CD1c-positive myeloid dendritic cell (primary cell): ENCODE data around the gene PLCD1.
"Not testable (repeated sequence)": the region's sequence is repeated elsewhere in the genome, so short reads cannot be mapped to it uniquely, and the experiment has no call there.

ENCODE experiments used
- DNase-seq: peaks from one replicate; pipeline ENCODE4 v3.0.0-alpha.2; 2016; ENCODE audit errors: extremely low spot score

The PLCD1 gene

DNA sequence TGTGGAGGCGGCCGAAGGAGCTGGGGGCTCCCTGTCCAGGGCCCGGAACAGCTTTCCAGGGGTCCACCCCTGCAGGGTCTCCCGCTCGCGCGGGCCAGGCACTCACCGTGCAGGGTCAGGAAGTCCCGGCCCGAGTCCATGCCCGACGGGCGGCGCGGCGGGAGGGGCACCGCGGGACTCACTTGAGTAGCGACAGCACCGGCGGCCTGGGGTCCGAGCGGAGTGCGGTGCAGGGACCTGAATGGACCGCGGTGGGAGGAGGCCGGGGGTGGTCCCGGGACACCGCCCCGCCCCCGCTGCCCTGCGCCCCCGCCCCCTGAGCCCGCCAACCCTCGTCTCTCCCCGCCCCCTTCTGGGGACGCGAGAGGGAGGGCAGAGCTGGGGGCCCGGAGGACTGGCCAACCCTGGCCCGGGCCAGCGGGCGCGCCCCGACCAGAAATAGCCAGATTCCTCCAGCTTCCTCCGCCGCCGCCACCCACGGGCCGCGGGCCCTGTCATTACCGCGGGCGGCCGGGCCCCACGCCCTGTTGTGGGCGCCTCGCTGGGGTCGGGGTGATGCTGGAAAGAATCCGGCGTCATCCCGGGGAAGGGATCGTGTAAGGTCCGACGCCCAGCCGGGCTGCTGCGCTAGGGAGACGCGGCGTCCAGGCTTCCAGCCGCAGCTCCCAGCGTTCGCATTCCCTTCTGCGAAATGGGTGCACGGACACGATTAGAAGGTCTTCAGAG lies at the start of gene PLCD1:
Gene PLCD1 (minus strand): TSS at position 243 of the 726 bp plus-strand sequence. CDS start 103 bp downstream, at position 140.
- DNase-seq, result peak; percentile 77

DNA sequence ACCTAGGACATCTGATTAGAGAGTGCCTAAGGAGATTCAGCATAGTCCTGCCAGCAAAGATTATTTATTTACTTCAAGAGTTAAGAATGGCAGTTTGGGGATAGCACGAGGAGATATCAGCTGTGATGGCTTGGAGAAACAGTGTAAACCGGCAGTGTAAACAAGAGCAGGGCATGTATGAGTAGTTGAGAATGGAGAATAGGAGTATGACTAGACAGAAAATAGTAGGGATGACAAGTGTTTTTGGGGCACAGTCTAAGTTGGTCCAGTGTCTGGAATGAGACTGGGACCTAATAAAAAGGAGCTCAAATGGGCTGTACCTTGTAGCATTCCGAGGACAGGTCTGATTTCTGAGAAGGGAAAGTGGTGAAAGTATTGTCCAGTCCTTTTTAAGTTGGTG lies 47.6 kb upstream of the PLCD1 start:
- not testable (repeated sequence) for DNase-seq

DNA sequence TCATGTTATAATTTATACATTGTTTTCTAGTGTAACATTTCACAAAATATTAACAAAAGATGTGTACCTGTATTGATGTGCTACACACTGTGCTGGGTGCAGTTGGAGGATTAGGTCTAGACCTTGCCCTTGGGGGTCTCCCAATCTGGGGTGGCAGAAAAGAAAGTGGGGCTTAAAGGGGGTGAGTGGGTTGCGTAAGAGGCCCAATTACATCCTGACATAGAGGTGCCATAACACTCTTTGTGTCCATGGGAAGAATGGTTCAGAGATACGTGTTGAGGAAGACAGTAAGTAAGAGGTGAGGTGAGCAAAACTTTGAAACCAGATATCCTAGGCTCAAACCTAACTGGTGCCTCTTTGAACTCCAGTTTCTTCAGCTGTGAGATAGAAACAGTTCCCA lies 40.6 kb upstream of the PLCD1 start:
- no peak for DNase-seq

DNA sequence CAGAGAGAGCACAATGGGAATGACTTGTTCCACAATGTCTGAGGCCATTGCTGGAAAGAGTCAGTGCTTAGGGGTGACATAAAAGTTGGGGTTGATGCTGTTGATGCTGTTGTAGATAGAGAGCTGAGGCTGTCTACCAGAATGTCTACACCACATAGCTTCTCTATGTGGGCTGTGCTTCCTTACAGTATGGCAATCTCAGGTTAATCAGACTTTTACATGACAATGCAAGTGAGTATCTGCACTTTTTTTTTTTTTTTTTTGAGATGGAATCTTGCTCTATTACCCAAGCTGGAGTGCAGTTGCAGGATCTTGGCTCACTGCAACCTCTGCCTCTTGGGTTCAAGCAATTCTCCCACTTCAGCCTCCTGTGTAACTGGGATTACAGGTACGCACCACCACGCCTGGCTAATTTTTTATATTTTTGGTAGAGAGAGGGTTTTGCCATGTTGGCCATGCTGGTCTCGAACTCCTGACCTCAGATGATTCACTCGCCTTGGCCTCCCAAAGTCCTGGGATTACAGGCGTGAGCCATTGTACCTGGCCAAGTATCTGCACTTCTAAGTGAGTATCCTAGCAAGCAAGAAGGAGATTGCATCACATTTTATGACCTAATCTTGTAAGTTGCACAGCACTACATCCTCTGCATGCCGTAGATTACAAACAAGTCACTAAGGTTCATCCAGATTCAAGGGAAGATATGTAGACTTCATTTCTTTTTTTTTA lies 38.2 kb upstream of the PLCD1 start:
- no peak for DNase-seq

DNA sequence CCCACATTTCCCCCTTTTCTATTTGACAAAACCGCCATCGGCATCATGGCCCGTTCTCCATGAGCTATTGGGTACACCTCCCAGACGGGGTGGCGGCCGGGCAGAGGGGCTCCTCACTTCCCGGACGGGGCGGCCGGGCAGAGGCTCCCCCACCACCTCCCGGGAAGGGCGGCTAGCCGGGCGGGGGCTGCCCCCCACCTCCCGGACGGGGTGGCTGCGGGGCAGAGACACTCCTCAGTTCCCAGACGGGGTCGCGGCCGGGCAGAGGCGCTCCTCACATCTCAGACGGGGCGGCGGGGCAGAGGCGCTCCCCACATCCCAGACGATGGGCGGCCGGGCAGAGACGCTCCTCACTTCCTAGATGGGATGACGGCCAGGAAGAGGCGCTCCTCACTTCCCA lies 35.0 kb upstream of the PLCD1 start:
- DNase-seq, result not testable (repeated sequence)

DNA sequence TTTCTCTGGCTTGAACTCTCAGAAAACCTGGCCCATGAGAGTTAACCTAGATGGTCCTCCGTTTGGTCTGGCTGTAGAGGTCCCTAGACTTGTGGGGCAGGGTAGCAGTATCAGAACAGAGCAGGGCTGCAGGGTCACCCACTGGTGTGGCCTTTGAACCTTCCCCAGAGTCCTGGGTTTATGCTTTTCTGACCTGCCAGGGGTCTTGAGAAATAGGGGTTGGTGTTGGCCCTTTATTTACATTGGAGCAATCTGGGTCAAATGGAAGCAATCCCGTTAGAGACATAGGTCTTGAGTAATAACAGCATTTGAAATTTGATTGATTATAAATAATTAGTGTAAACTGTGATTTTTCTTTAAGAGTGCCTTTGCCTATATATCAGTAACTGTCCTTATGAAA lies 33.4 kb upstream of the PLCD1 start:
- DNase-seq, result no peak

DNA sequence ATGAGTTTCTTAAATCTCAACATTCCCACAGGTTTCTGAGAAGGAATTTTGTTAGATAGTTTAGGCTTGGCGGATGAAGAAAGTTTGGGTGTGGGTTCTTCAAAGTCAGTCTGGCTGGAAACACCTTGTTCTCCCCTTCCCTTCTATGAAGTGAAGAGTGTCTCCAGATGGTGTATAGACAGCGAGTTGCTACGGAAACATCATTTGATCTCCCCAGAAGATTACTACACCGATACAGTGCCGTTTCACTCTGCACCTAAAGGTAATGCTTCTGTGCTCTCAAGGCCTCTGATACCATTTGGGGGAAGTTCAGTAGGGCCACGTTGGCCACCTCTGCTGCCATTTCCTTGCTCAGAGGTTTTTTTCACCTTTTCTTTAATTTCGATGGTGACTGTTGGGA lies 30.1 kb upstream of the PLCD1 start:
- DNase-seq, result no peak

DNA sequence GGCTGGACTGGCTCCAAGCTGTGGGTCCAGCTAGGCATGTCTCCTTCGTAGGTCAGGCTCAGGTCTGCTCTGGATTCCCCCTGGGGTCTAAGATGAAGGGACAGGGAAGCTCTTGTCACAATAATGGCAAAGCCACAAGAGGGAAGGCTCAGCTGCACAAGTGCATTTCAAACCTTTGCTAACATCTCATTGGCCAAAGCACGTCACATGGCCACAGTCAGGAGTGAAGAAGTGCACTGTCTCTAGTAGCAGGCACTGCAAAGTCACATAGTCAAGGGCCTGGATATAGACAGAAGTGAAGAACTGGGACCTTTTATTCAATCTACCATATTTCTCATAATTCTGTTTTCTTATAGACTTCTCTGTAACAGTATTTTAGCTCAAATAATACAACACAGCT lies 29.7 kb upstream of the PLCD1 start:
- DNase-seq, result no peak

DNA sequence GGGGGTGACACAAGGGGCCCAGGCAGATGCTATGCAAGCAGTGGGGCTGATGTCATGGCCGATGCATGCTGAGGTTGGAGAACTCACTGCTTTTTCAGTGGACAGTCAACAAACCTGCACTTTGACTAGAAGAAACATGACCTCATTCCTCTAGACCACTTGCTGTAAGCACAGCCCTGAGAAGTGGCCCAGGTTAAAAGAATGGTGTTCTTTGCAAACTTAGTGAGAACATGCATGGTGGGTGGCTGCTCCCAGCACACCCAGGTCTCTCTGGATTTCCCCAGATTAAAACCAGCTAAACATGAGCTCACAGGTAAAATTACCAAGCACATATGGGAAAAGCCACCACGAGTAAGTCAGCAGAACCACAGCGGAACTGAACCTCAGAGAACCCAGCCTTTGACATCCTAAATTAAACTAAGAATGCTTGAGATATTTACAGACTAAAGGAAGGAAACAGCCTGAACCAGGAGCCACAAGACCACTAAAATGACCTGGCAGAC lies 25.1 kb upstream of the PLCD1 start:
- DNase-seq, result no peak

DNA sequence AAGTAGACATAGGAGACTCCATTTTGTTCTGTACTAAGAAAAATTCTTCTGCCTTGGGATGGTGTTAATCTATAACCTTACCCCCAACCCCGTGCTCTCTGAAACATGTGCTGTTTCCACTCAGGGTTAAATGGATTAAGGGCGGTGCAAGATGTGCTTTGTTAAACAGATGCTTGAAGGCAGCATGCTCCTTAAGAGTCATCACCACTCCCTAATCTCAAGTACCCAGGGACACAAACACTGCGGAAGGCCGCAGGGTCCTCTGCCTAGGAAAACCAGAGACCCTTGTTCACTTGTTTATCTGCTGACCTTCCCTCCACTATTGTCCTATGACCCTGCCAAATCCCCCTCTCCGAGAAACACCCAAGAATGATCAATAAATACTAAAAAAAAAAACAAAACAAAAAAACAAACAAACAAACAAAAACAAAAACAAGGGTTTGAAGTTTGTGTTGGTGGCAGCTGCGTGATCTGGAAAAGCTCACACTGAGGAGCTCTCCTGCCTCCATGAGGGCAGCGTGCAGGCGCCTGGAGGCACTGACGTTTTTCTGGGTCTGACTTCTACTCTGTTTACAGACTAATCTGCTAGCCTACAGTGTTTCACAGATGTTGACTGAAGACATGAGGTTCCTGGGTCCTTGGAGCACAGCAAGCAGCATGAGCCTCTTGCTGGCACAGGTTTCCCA lies 24.5 kb upstream of the PLCD1 start:
- DNase-seq, result not testable (repeated sequence)

DNA sequence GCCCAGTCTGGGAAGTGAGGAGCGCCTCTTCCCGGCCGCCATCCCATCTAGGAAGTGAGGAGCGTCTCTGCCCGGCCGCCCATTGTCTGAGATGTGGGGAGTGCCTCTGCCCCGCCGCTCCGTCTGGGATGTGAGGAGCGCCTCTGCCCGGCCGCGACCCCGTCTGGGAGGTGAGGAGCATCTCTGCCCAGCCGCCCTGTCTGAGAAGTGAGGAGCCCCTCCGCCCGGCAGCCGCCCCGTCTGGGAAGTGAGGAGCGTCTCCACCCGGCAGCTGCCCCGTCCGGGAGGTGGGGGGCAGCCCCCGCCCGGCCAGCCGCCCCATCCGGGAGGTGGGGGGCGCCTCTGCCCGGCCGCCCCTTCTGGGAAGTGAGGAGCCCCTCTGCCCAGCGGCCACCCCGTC lies 23.8 kb upstream of the PLCD1 start:
- not testable (repeated sequence) for DNase-seq

DNA sequence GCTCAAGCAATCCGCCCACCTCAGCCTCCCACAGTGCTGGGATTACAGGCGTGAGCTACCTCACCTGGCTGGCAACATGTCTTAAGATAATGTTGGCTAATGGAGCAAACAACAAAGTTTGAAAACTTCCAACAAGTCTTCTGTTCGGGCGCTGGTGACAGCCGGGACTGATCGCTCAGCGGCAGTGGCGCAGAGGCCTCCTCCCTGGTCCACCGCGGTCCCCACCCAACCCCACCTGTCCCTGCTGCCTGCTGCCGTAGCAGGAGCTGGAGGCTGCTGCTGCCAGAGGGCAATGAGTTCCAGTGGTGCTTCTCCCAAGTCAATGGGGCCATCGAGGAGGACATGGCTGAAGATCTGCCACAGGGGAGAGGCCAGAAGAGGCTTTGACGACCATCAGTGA lies 21.7 kb upstream of the PLCD1 start:
- no peak for DNase-seq

DNA sequence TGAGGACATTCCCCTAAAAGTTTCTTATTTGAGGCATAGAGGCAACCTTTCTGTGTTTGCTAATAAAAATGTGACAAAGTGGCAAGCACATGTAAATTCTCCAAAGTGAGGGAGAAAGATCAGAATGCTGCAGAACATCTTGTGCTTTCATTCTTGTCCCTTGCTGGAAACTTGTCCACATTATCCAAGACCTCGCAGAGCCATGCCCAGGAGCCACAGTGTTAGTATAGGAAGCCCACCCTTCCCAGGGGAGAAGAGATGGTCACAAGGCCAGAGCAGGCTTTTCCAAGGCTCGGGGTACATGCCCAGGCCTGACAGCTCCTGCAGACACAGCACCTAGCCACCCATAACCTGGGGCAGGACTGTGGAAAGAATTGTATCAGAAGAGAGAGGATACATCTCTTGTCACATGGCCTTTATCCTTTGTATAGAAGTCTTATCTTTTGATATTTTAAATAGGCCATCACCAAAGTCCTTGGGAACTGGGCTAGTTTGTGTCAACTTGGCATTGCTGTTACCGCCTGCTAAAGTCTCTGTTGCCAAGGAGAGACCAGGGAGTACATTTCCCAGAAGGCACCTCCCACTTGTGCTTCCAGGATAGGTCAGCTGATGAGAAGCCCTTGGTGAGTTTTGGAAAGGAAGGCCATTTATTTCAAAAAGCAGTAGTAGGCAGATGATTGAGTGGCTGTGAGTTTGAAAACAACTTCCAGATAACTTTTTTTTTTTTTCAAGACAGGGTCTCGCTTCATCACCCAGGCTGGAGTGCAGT lies 20.1 kb upstream of the PLCD1 start:
- DNase-seq, result no peak

DNA sequence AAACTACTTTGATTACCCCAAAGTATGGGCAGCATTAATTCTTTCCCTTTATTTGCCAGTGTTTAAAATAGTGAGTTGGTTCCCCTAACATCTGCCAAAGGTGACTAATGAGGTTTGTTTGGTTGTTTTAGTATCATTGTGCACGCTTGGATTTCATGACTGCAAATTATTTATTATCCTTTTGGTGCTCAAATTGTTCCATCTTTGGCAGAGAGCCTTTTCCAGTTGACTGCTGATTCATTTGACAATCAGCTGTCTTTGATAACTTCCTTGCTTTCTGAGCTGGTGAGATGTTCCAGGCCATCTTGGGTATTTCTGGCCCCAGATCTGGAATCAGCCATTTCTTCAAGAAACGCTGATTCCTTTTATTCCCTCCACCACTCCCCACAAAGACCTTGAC lies 18.5 kb upstream of the PLCD1 start:
- DNase-seq, result no peak

DNA sequence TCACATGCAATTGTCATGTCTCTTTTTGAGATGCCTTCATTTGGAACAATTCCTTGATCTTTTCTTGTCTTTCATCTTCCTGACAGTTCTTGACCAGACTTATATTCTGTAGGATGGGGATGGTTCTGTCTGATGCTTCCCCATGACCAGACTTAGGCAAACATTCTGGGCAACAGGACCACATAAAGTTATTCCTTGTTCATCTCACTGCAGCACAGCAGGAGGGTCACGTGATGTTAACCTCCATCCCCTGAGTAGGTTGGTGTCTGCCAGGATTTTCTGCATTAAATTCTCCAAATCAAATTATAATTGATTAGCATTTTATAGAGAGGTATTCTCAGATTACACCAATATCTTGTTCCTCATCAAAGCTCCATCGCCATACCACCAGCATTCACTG lies 17.4 kb upstream of the PLCD1 start:
- no peak for DNase-seq

DNA sequence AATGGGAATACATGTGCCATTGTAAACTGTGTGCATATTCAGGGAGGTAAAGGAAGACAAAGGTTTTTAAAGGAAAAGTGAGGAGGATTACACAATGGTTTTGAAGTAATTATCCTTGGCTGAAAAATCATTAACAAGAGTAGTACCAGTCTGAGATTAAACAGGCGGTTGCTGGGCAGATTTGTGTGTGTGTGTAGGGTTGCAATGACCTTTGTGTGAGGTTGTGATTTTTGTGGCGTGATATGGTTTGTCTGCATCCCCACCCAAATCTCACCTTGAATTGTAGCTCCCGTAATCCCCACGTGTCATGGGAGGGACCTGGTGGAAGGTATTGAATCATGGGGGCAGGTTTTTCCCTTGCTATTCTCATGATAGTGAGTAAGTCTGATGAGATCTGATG lies 16.6 kb upstream of the PLCD1 start:
- DNase-seq, result no peak

DNA sequence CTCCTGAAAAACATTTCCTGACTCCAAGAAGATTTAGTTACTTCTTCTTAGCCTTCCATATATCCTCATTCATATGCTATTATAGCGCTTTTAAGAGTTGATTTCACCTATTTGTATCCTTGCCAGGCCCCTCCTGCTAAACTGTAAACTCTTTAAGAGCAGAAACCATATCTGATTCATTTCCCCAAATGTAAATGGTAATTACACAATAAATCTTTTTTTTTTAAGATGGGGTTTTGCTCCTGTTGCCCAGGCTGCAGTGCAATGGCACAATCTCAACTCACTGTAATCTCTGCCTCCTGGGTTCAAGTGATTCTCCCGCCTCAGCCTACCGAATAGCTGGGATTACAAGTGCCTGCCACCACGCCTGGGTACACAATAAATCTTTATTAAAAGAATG lies 14.0 kb upstream of the PLCD1 start:
- DNase-seq, result peak; percentile 11

DNA sequence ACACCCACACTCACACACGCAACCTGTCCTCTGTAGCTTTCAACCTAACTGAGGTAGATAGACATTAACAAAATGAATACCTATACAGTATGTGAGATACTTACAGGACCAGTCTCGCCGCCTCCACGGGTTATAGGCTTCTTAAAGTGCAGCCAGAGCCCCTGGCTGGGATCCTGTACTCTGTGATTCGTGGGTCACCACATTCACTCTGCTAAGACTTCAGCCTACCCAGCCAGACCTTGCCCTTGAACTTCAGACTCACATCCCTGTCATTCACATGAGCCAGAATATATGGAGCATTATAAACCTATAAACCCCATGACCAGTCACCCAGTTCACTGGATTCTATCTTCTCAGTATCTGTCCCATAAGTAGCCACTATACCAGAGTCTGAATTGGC lies 11.0 kb upstream of the PLCD1 start:
- DNase-seq, result no peak

DNA sequence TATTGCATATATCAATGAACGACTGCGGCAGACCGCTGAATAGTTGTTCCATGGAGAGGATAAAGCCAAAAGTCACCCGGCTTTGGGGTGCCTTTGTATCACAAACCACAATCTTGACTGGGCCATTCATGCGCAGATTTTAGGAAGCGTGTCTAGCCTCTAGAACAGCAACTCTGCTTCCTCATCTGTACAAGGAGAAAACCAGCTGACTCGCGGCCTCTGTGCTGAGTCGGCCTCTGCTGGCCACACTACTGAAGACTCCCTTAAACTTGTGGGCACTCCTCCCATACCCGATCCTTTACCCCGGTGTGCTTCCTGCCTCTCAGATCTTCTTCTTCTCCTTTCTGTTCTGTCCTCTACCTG lies 10.4 kb upstream of the PLCD1 start:
- DNase-seq, result peak; percentile 81

DNA sequence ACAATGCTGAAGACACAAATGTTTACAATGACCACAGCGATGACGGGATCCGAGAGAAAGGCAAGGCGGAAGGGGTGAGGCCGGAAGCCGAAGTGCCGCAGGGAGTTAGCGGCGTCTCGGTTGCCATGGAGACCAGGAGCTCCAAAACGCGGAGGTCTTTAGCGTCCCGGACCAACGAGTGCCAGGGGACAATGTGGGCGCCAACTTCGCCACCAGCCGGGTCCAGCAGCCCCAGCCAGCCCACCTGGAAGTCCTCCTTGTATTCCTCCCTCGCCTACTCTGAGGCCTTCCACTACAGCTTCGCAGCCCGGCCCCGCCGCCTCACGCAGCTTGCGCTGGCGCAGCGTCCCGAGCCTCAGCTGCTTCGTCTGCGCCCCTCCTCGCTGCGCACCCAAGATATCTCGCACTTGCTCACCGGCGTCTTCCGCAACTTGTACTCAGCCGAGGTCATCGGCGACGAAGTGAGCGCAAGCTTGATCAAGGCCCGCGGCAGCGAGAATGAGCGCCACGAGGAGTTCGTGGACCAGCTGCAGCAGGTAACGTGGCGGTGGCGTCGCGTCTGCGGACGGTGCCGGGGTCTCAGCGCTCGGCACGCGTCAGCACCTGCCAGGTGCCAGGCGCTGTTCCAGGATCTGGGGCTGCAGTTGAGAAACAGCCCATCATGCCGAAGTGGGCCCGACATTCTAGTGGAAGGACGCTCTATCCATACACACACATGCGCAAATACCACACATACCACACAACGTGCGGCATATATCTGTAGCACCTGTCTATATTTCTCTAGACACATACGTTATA lies 9.9 kb upstream of the PLCD1 start, which contains the start of gene DLEC1:
Gene DLEC1 (plus strand): TSS at position 108 of the 798 bp plus-strand sequence. CDS start 18 bp downstream, at position 126.
- peak; percentile 79 for DNase-seq

DNA sequence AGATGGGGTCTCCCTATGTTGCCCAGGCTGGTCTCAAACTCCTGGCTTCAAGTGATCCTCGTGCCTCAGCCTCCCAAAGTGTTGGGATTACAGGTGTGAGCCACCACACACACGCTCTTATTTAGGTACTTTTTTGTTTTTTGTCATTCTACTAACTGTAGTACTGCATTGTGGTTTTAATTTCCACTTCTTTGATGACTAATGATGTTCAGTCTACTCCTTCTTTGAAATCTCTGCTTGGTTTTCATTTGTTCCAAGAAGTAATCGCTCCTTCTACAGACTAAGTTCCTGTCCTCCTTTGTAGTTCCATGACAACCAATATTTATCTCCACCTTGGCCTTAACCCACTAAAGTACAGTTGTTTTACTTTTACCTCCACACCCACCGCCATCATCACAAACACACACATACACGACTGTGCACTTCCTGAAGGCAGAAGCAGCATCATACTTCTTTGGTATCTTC lies 9.0 kb upstream of the PLCD1 start:
- DNase-seq, result peak; percentile 10
